CMK (cell line): ENCODE measurements around the gene MEG3.

Experiments used
- DNase-seq: peaks from one replicate; pipeline ENCODE4 v3.0.0-alpha.2; 2010; ENCODE audit warnings: low read depth

The MEG3 gene

DNA sequence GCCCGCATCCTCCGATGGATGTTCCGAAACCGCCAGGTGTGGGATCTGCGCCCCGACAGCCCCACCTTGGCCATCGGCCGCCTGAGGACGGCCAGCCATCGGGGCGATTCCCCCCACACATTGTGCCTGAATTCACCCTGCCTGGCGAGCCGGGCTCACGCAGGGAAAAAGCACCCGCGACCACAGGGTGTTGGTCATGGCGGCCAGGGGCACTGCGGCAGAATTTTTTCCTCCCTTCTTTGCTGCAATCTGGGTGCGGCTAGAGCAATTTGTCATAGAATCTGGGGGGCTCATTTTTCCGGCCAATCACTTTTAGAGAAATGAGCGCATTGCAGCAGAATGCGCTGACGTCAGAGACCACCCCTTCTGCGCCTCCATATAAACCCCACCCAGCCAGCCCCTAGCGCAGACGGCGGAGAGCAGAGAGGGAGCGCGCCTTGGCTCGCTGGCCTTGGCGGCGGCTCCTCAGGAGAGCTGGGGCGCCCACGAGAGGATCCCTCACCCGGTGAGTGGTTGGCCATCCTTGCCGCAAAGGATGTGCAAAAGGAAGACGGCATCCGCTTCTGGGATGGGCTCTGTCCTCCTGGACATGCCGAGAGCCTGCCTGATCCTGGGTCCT is at the start of gene MEG3:
Gene MEG3 (plus strand): TSS at position 406 of the 619 bp plus-strand sequence.
- no peak for DNase-seq

DNA sequence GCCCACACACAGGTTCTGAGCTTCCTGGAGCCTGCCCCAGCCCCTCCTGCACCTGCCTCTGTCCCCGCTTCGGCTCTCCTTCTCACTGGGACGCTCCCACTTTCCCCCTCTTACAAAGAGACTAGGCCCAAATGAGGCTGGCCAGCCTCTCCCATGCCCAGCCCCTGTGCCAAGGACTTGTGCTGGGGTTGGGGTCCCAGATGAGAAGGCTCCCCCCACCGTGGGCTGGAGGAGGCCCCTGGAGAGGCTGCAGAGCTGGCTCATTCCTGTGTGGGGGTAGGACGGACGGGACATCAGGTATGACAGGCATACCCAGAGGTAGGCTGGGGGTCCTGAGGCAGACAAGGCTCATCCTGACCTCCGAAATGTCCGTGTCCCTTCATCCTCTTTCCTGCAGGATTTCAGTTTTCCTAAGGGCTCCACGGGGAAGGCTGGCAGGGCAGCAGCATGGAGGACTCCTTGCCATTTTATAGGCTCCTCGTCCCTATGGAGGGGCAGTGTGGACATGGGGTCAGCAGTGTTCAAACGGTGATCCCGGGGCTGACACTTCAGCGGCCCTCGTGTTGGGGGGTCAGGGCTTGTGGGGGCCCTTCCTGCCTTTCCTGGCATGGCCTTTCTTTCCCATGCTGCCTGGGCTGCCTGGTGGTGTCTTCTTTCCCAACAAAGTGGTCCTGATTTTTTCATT is 49.1 kb upstream of the MEG3 start:
- no peak for DNase-seq

DNA sequence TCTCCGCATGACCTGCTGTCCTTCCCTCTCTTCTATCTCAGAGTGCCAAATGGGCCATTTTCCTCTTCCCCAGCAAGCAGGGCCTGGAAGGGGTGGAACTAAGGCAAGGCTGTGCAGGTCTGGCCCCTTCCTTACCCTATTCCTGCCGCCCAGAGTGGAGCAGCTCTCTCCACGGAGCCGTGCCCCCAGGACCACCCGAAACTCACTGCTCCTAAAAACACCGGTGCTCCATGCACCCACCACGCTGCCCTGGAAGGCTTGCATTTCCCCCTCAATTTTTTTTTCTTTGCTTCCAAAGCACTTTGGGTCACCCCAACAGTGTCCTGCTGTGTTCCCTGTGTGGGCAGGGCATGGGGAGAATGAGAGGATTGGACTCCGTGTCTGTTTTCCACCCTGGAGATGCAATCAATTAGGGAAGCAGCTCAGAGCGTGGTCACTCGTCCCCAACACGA is 48.5 kb upstream of the MEG3 start:
- DNase-seq: no peak

DNA sequence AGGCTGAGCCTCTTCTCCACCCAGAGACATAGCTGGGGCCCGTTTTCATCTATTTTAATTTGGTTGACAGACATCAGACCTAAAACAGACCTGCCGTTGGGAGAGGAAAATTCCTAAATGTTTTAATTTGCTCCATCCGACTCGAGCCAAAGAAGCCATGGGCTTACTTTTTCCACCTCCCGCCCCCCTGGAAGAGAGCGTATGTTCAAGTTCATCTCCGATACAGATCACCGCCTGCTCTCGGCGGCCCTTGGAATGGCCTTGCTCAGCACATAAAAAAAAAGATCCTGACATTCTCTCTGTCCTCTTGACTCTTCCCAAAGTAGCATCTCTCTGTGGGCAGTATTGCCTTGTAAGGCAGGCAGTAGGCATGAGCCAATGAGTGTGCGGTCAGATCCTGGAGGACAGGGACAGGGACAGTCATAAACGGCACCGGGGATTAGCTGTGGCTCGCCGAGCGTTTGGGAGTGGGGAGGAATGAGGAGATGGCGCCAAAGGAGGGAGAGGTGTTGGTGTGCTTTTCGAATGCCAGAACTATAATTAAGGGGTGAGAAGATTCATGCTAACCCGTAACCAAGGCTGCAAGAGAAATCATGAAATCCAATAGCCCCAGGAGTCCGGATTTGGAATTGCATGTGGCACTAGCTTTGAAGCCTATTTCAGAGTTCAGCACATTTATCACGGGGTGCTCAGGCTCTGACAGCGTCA is 47.9 kb upstream of the MEG3 start:
- DNase-seq: no peak

DNA sequence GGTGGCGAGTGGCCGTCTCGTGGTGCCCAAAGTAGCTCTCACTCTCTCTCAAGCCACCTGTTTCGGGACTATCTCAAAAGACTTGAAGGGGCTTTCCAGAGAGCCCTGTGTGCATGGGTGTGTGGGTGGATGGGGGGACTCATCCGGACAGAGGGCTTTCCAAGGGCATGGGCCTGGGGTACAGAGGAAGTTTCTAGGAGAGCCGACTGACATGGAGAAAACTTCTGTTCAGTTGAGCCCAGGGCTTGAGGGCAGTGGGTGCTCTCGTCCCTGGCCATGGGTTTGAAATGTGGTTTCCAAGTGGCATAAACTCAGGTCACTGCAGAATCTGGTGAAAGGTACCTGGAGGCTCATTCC is 47.4 kb upstream of the MEG3 start:
- no peak for DNase-seq

DNA sequence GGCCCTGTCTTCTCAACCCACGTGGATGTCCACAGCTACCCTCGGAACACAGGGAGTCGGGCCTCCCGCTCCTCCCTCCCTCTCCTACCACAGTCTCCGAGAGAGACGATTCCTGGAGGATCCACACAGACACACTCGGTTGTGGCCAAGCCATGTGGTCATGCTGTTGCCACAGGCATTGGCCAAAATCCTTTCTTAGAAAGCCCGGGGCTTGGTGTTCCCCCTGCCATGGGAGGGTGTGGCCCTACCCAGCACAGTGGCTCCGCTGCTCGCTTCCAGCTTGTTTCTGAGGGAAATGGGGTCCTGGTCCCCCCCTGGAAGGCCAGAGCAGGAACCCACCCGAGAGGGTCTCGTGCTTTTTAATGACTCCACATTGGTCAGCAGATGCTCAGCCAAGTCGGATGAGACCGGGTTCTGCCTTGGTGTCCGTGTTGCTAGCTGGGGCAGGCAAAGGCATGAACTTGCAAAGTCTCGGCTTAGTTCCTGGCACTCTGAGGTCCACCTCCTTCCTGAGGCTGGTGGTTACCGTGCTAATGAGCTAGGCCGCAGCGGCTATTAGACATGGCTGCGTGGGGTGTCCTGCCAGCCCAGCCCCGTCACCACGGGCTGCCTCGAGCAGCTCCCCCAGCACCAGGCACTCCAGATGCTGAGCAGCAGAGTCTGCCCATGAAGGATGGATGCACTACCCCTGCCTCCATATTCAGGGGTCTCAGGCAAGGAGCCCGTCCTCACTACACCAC is 46.8 kb upstream of the MEG3 start:
- DNase-seq: no peak

DNA sequence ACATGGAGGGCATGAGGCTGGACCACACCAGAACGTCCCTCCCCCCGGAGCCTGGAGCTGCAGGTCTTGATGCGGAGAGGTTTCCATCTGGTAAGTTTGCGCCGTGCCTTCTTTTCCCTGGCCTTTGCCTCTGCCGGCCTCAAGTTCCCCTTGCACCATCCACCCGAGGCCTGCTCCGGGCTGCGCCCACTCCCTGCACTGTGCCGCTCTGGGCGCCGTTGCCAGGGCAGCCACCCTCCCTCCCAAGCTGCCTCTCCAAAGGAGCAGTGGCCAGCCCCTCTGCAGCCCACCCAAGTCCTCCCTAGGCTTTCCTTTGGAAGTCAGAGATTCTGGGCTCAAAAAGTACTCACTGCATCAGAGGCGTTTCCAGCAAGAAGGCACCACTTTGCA is 46.2 kb upstream of the MEG3 start:
- DNase-seq: no peak

DNA sequence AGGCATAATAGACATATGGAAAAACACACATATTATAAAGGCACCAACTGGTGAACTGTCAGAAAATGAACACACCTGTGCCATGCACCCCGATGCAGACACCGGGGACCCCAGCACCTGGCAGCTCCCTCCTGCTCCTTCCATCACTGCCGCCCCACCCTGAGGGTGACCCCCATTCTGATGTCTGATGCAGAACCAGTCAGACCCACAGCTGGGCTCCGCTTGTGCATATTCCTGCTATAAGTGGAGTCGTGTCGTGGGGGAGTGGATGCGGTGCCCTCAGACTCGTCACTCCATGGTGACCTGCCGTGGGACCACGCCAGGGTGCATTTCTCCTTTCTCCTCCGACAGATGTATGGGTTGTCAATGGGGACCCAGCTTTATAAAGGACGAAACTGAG is 45.7 kb upstream of the MEG3 start:
- no peak for DNase-seq

DNA sequence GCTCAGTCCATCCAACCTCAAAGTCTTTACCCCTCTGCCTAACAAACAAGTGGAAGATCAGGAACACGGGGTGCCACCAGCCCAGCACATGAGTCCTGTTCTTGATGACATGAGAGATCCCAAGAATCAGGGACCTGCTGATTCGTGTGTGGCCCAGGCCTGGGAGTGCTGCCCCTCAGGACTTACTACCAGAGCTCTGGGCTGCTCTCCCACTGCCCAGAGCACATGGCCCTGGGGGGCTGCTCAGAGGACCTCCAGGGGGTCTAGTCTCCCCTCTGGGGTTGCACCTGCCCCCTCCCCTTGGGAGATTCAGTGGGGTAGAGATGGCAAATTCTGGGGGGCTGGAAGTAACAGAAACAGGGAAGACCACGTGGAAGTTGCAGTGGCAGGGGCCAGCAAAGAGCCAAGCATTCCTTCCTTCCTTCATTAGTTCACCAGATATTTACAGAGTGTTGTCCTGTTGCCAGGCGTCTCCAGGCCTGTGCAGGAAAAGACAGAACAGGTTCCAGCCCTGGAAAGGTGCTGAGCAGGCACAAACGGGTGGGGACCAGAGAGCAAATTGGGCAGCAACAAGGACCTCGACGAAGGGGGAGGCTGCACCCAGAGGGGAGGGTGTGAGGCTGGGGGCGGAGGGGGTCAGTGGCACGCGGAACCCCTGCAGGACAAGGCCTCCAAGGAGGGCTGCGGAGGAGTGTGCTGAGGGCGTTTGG is 45.1 kb upstream of the MEG3 start:
- DNase-seq: no peak

DNA sequence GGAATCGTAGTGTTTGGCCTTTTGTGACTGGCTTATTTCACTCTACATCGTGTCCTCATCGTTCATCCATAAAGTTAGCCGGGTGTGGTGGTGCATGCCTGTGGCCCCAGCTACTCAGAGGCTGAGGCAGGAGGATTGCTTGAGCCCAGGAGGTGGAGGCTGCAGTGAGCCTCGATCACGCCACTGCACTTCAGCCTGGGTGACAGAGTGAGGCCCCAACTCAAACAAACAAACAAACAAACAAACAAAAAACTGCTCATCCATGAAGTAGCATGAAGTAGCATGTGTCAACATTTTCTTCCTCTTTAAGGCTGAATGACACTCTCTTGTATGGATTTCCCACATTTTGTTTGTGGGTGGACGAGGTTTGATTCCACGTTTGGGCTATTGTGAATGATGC is 44.0 kb upstream of the MEG3 start:
- no peak for DNase-seq

DNA sequence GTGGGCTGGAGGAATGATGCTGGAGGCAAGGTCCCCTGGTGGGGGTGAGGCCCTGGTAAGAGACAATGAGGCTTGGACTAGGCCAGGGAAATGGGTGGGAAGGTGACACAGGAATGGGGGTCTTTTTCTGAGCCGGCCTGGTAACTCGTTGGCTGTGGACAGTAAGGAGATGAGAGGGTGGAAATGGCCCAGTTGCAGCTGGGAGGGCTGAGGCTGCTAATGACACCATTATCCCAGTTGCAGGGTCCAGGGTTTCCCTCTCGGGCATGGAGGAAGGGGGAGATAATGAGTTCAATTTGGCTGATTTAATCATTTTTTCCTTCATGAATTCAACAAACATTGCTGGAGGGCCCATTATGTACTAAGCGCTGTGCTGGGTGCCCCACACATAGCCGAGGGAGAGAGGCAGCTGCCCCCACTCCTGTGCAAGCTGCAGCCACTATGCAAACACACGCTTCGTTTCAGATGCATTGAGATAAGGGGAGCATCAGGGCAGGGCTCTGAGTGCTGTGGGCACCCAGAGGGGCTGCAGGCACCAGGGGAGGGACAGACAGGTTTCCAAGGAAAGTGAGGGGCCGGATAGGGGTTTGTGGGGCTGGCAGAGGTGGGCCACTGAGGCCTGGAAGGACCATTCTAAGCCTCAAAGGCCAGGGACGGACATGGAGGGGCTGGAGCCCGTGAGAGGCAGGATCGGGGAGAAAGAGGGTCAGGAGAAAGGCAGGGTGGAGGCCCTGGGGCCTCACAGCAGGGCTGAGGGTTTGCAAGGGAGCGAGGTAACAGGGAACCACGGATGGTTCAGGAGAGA is 43.2 kb upstream of the MEG3 start:
- no peak for DNase-seq

DNA sequence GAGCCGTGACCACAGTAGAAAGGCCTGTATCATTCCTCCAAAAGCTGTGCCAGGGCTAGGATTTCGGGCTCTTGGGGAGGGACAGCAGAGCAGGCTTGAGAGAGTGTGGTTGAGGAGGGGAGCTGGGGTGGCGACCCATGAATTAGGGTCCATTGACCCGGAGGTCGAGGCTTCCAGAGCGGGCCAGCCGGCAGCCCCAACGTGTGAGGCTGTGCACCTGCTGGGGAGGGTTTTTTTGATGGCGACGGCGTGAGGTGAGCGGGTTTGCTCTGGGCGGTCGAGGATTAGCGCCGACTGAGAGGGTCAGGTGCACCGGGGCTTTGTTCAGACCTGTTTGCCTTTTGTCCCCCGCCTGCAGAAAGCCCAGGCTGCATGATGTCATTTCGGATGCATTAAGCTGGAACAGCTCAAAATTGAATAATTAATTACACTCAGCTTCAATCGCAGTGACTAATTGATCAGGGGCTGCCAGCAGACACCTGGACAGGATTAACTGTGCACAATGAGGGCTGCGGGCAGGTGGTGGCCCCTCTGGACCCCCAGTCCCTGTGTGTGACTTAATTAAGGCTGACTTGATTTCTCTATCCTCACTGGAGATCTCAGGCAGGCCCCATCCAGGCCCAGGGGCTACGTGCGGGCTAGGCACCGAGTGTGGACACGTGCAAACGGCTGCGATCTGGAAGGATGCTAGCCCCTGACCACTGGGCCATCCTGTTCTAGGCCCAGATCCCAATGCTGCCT is 42.1 kb upstream of the MEG3 start:
- DNase-seq: no peak

DNA sequence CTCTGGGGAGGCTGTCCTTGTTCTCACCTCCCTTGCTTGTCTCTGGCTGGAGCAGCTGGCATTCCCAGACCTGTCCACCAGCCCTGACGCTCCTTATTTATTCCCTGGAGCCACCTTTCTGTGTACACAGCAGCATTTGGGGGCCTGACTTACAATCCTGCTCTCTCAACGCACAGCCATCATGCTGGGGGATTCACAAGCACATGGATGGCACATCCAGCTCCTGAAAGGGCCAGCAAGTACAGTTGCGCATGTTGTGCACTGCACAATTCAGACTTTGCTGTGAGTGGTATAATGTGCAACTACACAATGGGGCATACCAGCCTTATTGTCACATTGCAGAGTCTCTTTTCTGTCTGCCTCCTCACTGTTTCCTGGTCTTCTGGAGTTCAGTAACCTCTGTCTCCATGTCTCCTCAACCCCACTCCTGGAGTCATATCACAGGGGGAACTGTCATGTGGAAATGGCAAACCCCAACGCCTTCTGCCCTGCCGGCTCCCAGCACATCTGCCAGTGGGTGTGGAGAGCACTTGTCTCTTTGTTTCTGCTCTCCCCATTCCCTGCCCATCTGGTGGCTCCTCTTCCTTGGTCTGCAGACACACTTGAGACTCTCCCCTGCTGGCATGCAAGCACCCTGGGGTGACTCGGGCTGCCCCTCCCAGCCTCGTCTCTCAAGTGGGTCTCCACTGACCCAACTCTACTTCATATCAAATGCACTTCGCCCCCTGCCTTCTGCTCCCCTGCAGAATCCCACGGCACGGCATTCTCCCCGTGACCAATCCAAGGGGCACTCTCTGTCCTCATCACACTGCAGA is 41.2 kb upstream of the MEG3 start:
- no peak for DNase-seq

DNA sequence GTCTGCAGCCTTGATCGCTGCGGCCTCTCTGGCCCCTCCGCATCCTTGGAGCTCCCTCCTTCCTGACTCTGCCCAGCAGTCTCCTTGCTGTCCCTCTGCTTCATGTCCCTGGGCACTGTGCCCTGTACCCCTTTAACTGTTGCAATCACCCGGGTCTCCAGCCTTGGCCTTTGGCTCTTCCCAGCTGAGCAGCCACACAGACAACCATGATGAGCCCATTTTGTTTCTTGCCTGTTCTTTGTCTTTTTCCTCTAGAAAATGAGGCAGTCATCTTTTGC is 40.6 kb upstream of the MEG3 start:
- DNase-seq: no peak

DNA sequence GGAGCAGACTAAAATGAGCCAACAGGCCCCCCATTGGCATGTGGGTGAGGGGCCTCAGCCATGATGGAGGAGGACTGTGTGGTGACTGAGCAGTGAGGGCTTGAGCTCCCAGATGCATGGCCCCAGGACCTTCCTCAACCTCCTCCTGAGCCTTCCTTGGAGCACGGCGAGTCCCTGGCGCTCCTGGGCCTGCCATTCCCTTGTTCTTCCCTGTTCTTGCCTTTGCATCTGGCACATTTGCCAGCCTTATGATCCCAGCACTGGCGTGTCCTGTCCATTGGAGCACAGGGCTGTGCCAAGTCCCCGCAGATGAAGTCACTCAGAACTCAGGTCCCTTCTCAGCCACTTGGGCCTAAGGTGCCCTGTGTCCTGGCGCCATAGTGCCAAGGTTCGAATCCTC is 40.3 kb upstream of the MEG3 start:
- no peak for DNase-seq

DNA sequence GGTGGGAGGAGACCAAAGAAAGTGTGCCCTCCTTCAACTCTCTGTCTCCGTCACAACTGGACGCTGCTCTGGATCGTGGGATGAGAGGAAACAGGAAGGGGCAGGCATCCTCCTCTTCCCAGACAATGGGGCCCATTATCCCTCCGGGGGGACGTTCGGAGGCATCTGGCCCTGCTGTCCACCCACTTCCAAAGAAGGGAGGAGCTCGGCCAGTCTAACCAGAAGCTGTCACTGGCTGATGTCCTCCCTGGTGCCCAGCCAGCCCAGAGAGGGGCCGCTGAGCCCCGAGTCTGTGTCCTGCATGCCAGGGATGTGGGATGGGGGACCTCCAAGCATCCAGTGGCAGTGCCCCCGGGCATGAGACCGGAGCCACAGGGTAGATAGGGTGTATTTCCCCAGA is 39.8 kb upstream of the MEG3 start:
- no peak for DNase-seq

DNA sequence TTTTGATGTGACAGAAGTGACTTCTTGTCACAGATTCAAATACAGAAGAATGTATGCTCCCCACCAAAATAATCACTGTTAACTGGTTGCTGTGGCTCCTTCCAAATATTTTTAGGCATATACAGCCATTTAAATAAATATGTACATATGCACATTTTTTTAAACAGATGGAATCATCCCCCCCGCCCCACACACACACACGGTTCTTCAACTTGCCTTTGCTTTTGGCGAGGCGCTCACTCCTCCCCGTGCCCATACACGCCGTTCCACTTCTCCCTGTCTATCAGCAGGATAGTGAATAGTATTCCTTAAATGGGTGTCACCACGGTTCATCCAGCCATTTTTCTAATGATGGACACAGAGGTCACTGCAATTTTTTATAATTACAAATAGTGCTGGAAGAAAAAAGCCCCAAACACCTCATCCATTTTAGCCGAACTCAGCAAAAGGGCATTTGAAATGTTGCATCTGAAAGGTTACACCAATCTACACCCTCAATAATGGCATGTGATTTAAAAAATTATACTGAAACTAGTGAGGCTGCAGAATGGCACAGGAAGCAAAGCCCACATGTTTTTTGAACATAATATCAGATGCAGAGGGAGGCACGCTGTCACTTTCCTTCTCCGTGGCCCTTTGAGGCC is 39.2 kb upstream of the MEG3 start:
- no peak for DNase-seq

DNA sequence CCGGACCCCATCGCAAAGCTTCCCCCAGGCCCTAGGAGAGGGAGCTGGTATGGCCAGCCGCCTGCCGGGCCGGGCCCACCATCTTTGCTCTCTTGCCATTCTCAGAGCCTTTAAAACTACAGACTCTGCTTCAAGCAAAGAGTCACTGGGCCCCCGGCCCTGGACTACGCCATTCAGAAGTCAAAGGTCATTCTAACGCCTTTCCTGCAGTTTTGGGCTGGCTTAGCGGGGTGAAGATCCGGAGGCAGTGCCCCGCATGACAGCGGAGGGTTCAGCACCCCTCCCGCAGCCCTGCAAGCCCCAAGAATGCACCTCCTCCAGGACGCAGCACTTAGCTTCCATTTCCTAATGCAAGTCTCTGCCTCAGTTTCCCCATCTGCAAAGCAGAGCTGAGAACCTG is 38.3 kb upstream of the MEG3 start:
- no peak for DNase-seq

DNA sequence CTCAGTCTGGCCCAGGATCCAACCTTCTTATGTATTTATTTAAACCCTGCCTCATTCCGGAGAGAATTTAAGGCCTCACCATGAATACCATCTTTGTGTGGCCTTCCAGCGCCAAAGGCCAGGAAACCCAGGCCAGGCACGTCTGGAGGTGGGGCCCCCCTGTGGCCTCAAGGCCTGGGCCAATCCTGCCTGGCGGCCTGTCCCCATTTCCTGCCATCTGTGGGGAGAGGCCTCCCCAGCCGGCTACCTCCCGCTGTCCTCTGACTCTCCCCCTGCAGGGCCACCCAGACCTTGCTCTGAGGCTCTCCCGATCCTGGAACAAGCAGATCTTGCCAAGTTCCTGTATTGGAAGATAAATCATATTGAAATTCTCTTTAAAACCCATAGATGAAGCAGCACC is 37.4 kb upstream of the MEG3 start:
- DNase-seq: no peak

DNA sequence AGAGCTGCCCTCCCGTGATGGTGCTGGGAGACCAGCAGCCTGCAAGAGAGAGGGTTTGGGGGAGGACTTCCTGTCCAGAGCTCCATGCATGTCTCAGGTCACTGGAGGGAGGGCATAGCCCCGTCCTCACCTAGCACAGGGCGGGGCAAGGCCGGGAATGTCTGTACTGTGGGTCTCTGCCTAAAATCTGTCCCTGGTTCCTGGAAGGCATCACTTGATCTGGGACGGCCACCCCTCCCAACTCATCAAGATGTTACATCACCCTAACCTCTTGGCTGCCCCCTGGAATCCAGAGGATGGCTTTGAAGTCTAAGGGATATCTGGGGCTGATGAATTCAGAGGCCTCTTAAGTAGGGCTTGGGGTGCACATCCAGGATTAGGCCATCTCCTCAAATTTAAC is 37.0 kb upstream of the MEG3 start:
- no peak for DNase-seq
